Mesendoderm (in vitro differentiated cells): ENCODE data around the gene SYT7.

Experiments
- DNase-seq: peaks from one replicate; pipeline ENCODE4 v3.0.0; 2013
- H2AK5ac ChIP-seq: 2 replicates; pipeline ENCODE4 v1.6.1; 2013; ENCODE audit warnings: low read length, inconsistent platforms
- H2BK120ac ChIP-seq: 2 replicates; pipeline ENCODE4 v1.6.1; 2013; ENCODE audit warnings: low read depth, mild to moderate bottlenecking, low read length, moderate library complexity, mixed read lengths
- H2BK15ac ChIP-seq: replicated peaks from 2 replicates; pipeline ENCODE4 v1.6.1; 2013; ENCODE audit warnings: low read depth, mild to moderate bottlenecking, moderate library complexity
- H2BK5ac ChIP-seq: 2 replicates; pipeline ENCODE4 v1.6.1; 2013; ENCODE audit warnings: low read length, inconsistent platforms
- H3K18ac ChIP-seq: 2 replicates; pipeline ENCODE4 v1.6.1; 2013; ENCODE audit warnings: mild to moderate bottlenecking, low read length, mixed read lengths
- H3K23ac ChIP-seq: one replicate; pipeline ENCODE4 v1.6.1; 2013; ENCODE audit warnings: low read length
- H3K27ac ChIP-seq: 2 replicates; pipeline ENCODE4 v1.5.1; 2013; ENCODE audit warnings: low read depth, mild to moderate bottlenecking, inconsistent platforms, low read length, moderate library complexity
- H3K27me3 ChIP-seq: 2 replicates; pipeline ENCODE4 v1.6.1; 2013; ENCODE audit warnings: low read length, control low read depth, mild to moderate bottlenecking, inconsistent platforms; ENCODE audit not compliant: insufficient read depth, poor library complexity
- H3K36me3 ChIP-seq: 2 replicates; pipeline ENCODE4 v1.6.1; 2013; ENCODE audit warnings: low read length, inconsistent platforms; ENCODE audit not compliant: control insufficient read depth, insufficient read depth
- H3K4ac ChIP-seq: one replicate; pipeline ENCODE4 v1.6.1; 2013; ENCODE audit warnings: low read depth, mild to moderate bottlenecking, low read length, moderate library complexity
- H3K4me1 ChIP-seq: 2 replicates; pipeline ENCODE4 v1.6.1; 2013; ENCODE audit warnings: low read depth, low read length, inconsistent platforms; ENCODE audit not compliant: control insufficient read depth
- H3K4me2 ChIP-seq: 2 replicates; pipeline ENCODE4 v1.6.1; 2013; ENCODE audit warnings: low read length
- H3K4me3 ChIP-seq: 2 replicates; pipeline ENCODE4 v1.5.1; 2013; ENCODE audit warnings: mild to moderate bottlenecking, low read length
- H3K56ac ChIP-seq: one replicate; pipeline ENCODE4 v1.6.1; 2013; ENCODE audit warnings: low read length
- H3K79me1 ChIP-seq: 2 replicates; pipeline ENCODE4 v1.6.1; 2013; ENCODE audit warnings: low read length, inconsistent platforms
- H3K79me2 ChIP-seq: 2 replicates; pipeline ENCODE4 v1.6.1; 2013; ENCODE audit warnings: mild to moderate bottlenecking, low read length; ENCODE audit not compliant: control insufficient read depth, insufficient read depth
- H3K9ac ChIP-seq: 2 replicates; pipeline ENCODE4 v1.6.1; 2013; ENCODE audit warnings: low read length, inconsistent platforms
- H4K5ac ChIP-seq: one replicate; pipeline ENCODE4 v1.6.1; 2013; ENCODE audit warnings: low read length
- H4K8ac ChIP-seq: one replicate; pipeline ENCODE4 v1.6.1; 2013; ENCODE audit warnings: low read depth, mild to moderate bottlenecking, control low read depth, low read length, moderate library complexity
- WGBS: extraction: QIAGEN DNeasy Blood & Tissue Kit; methylation state at CpG from one replicate; pipeline ENCODE4 v1.1.7; 2013; ENCODE audit warnings: low lambda C conversion rate, missing lambda C conversion rate; ENCODE audit not compliant: insufficient coverage; ENCODE audit errors: extremely low coverage; 5-methylcytosine and 5-hydroxymethylcytosine counted together

Gene SYT7

GRCh38 chr11:61585115-61585514 lies 4.2 kb upstream of the SYT7 start:
- no peak for DNase-seq

GRCh38 chr11:61581931-61582330 lies 1.1 kb upstream of the SYT7 start:
- Histone ChIP-seq H3K23ac (peak overlapping the region; percentile 52), H4K5ac (no peak overlapping the region), H3K79me1 (no peaks in the 10 kb centered on the region), H2BK5ac (no peak overlapping the region), H3K4me1 (peaks cover 5% of the 10 kb centered on the region), H2BK120ac (no peak overlapping the region), H2BK15ac (no peak overlapping the region), H3K27ac (no peak overlapping the region), H3K4me2 (no peak overlapping the region), H3K79me2 (no peaks in the 10 kb centered on the region), H3K18ac (no peak overlapping the region), H3K9ac (no peak overlapping the region), H3K4ac (no peak overlapping the region), H4K8ac (no peak overlapping the region), H2AK5ac (no peak overlapping the region), H3K4me3 (no peak overlapping the region), H3K36me3 (no peaks in the 10 kb centered on the region), H3K27me3 (peaks cover 2% of the 10 kb centered on the region), H3K56ac (peak overlapping the region; percentile 17)
- no peak for DNase-seq
- no CpG with 5 or more reads among the region's 2 CpGs for WGBS

More at GRCh38 chr11:61585115-61585514, 4.2 kb upstream of the SYT7 start:
- no peak overlapping the region for H3K18ac ChIP-seq
- H3K4me1 ChIP-seq = peaks cover 9% of the 10 kb centered on the region
- H3K36me3 ChIP-seq = no peaks in the 10 kb centered on the region
- no peaks in the 10 kb centered on the region for H3K79me2 ChIP-seq
- no peak overlapping the region for H2BK120ac ChIP-seq
- no peak overlapping the region for H2AK5ac ChIP-seq
- no peaks in the 10 kb centered on the region for H3K79me1 ChIP-seq
- no peak overlapping the region for H3K9ac ChIP-seq
- H3K4me2 ChIP-seq = no peak overlapping the region
- no CpG with 5 or more reads among the region's 3 CpGs for WGBS
- no peak overlapping the region for H3K4me3 ChIP-seq
- no peak overlapping the region for H4K8ac ChIP-seq
- peaks cover 2% of the 10 kb centered on the region for H3K27me3 ChIP-seq
- H3K4ac ChIP-seq = no peak overlapping the region
- no peak overlapping the region for H4K5ac ChIP-seq
- peak overlapping the region; percentile 25 for H3K56ac ChIP-seq
- no peak overlapping the region for H2BK5ac ChIP-seq
- no peak overlapping the region for H2BK15ac ChIP-seq
- no peak overlapping the region for H3K27ac ChIP-seq
- no peak overlapping the region for H3K23ac ChIP-seq

GRCh38 chr11:61580271-61580888 lies 496 bp downstream of the SYT7 start:
- Histone ChIP-seq H2BK5ac (no peak overlapping the region), H3K36me3 (no peaks in the 10 kb centered on the region), H3K18ac (peak overlapping the region; percentile 19), H3K4ac (no peak overlapping the region), H2BK120ac (no peak overlapping the region), H4K8ac (no peak overlapping the region), H3K23ac (peak overlapping the region; percentile 61), H3K4me1 (peaks cover 3% of the 10 kb centered on the region), H3K27me3 (peaks cover 2% of the 10 kb centered on the region), H2AK5ac (no peak overlapping the region), H3K4me2 (peak overlapping the region; percentile 61), H3K79me1 (no peaks in the 10 kb centered on the region), H3K27ac (no peak overlapping the region), H3K9ac (peak overlapping the region; percentile 69), H4K5ac (no peak overlapping the region), H3K79me2 (no peaks in the 10 kb centered on the region), H3K56ac (peak overlapping the region; percentile 71), H2BK15ac (no peak overlapping the region), H3K4me3 (peak overlapping the region; percentile 24)
- DNase-seq = no peak
- WGBS = no CpG with 5 or more reads among the region's 60 CpGs

DNA sequence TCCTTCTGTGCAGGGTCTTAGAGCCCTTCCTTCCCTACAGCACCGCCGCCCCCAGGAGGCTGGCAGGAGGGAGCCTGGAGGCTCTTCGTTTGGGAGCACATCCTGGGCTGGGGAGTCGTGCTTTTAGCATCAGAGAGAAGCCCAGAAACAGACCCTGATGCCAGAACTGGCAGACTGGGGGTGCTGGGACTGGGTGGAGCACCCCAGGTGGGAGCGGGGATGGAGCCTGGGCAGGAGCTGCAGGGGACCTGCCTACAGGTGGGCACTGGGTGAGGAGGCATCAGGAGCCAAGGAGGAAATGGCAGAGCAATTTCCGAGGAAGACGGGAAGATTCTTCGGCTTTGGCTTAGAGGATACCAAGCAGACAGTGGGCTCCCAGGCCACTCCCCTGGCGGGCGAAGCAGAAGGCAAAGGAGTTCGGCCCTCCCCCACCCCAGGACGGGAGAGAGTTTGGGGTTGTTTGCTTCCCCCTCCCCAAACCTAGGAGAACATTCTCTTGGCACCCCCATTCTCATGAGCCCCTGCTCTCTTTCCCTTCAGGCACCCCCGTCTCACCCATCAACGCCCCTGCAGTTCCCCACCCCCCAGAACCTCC lies 1.1 kb downstream of the SYT7 start:
- no peaks in the 10 kb centered on the region for H3K79me1 ChIP-seq
- H3K36me3 ChIP-seq = no peaks in the 10 kb centered on the region
- no peak overlapping the region for H3K27ac ChIP-seq
- H3K56ac ChIP-seq = peak overlapping the region; percentile 71
- no peaks in the 10 kb centered on the region for H3K79me2 ChIP-seq
- peak overlapping the region; percentile 69 for H3K9ac ChIP-seq
- H4K8ac ChIP-seq = no peak overlapping the region
- peak overlapping the region; percentile 61 for H3K4me2 ChIP-seq
- H3K18ac ChIP-seq = no peak overlapping the region
- H3K4me3 ChIP-seq = no peak overlapping the region
- H2BK15ac ChIP-seq = no peak overlapping the region
- no peak overlapping the region for H4K5ac ChIP-seq
- no peak overlapping the region for H3K4ac ChIP-seq
- no CpG with 5 or more reads among the region's 14 CpGs for WGBS
- no peak overlapping the region for H2BK5ac ChIP-seq
- no peak overlapping the region for H2AK5ac ChIP-seq
- DNase-seq = no peak
- H2BK120ac ChIP-seq = no peak overlapping the region
- H3K27me3 ChIP-seq = peaks cover 2% of the 10 kb centered on the region
- H3K23ac ChIP-seq = peak overlapping the region; percentile 89
- peaks cover 3% of the 10 kb centered on the region for H3K4me1 ChIP-seq

GRCh38 chr11:61578819-61579675 lies 1.8 kb downstream of the SYT7 start:
- Histone ChIP-seq H3K36me3 (no peaks in the 10 kb centered on the region), H3K79me1 (no peaks in the 10 kb centered on the region), H2BK5ac (no peak overlapping the region), H3K23ac (no peak overlapping the region), H4K5ac (no peak overlapping the region), H3K56ac (peak overlapping the region; percentile 67), H3K4me2 (peak overlapping the region; percentile 46), H3K4ac (no peak overlapping the region), H4K8ac (no peak overlapping the region), H3K4me3 (no peak overlapping the region), H2BK15ac (no peak overlapping the region), H3K27me3 (peaks cover 2% of the 10 kb centered on the region), H3K27ac (no peak overlapping the region), H2AK5ac (no peak overlapping the region), H3K79me2 (no peaks in the 10 kb centered on the region), H2BK120ac (no peak overlapping the region), H3K9ac (no peak overlapping the region), H3K18ac (no peak overlapping the region), H3K4me1 (peaks cover 3% of the 10 kb centered on the region)
- WGBS = no CpG with 5 or more reads among the region's 15 CpGs
- DNase-seq = no peak
